HCT116 (cell line): Measurements from ENCODE around the gene CLEC4C. TPM values are rescaled to one million over a fixed set of nuclear protein-coding genes. Genes with fewer than 3 reads are reported as not detected.

Source experiments
- ATAC-seq: fragments of 200-7000 bp; cut with Tn5 transposase; 2 replicates; pipeline ENCODE4 v1.9.1; 2020; ENCODE audit warnings: mild to moderate bottlenecking, moderate library complexity
- BruUV-seq: library from RNA; stranded (reverse); fragments of 400-500 nt; replicated peaks from 2 replicates; lab custom pipeline; 2021; lab: Mats Ljungman, UMichigan
- CTCF ChIA-PET: fragments of 300-600 bp; sonication (Branson Sonifier 250); formaldehyde crosslinking; loops from one replicate; lab custom pipeline; 2021; ENCODE audit warnings: antibody characterized with exemption; lab: Charles Lee
- POLR2A ChIA-PET: fragments of 300-600, 350-600 bp; sonication (Branson Sonifier 250); formaldehyde crosslinking; loops from one replicate; lab custom pipeline; 2021; ENCODE audit warnings: antibody characterized with exemption; lab: Charles Lee
- RAD21 ChIA-PET, 2 experiments: fragments of 300-600 bp; sonication (Branson Sonifier 250); formaldehyde crosslinking; loops; one replicate each; lab custom pipeline; 2023; ENCODE audit warnings: low total read pairs in 2 of 2; ENCODE audit not compliant: uncharacterized antibody in 2 of 2, unreplicated experiment in 2 of 2, low non-redundant PET in 1 of 2; lab: Charles Lee
- DNase-seq: peaks from one replicate; pipeline ENCODE4 v3.0.0-alpha.2; 2010; ENCODE audit warnings: low read depth, low spot score
- H2AFZ ChIP-seq: fragments of 200-600 bp; shearing (Covaris generic), sonication (generic); 2 replicates; pipeline ENCODE4 v1.6.1; 2017; ENCODE audit warnings: low read depth, mixed run types, mixed read lengths, antibody characterized with exemption, low read length; ENCODE audit not compliant: poor library complexity, severe bottlenecking
- H3K27ac ChIP-seq: 2 replicates; pipeline ENCODE4 v1.5.1; 2012; ENCODE audit warnings: low read depth, low read length
- H3K27me3 ChIP-seq: fragments of 200-600 bp; sonication (generic); 2 replicates; pipeline ENCODE4 v1.6.1; 2016; ENCODE audit warnings: mixed run types, low read length, mixed read lengths; ENCODE audit not compliant: insufficient read depth
- H3K36me3 ChIP-seq, 2 experiments: fragments of 200-500 bp in 1 of 2; fragments of 200-600 bp in 1 of 2; sonication (Bioruptor generic) in 1 of 2; sonication (generic) in 1 of 2; 2 replicates each; pipeline versions ENCODE4 v1.5.1 to v1.6.1; 2014 to 2016; ENCODE audit warnings: low read length in 2 of 2, inconsistent platforms in 1 of 2, mixed read lengths in 1 of 2, mixed run types in 1 of 2; ENCODE audit not compliant: insufficient read depth in 2 of 2, control insufficient read depth in 1 of 2
- H3K4me1 ChIP-seq, 2 experiments: fragments of 200-600 bp in 1 of 2; sonication (generic) in 1 of 2; 2 replicates each; pipeline versions ENCODE4 v1.5.1 to v1.6.1; 2012 to 2017; ENCODE audit warnings: low read length in 2 of 2, inconsistent platforms in 1 of 2, mild to moderate bottlenecking in 1 of 2, mixed read lengths in 1 of 2, mixed run types in 1 of 2, moderate library complexity in 1 of 2; ENCODE audit not compliant: insufficient read depth in 2 of 2, control insufficient read depth in 1 of 2
- H3K4me2 ChIP-seq: fragments of 200-600 bp; sonication (generic); 2 replicates; pipeline ENCODE4 v1.6.1; 2017; ENCODE audit warnings: mixed run types, low read length, mixed read lengths
- H3K4me3 ChIP-seq, 2 experiments: fragments of 200-600 bp in 1 of 2; sonication (generic) in 1 of 2; replicated peaks in 1 of 2; 2 replicates each; pipeline ENCODE4 v1.5.1; 2011 to 2016; ENCODE audit warnings: low read length in 2 of 2, control low read depth in 1 of 2, low read depth in 1 of 2, mild to moderate bottlenecking in 1 of 2, mixed read lengths in 1 of 2, mixed run types in 1 of 2
- H3K79me2 ChIP-seq: fragments of 200-600 bp; sonication (generic); 2 replicates; pipeline ENCODE4 v1.6.1; 2017; ENCODE audit warnings: mild to moderate bottlenecking, mixed run types, low read length, moderate library complexity, mixed read lengths; ENCODE audit not compliant: insufficient read depth
- H3K9ac ChIP-seq: fragments of 200-600 bp; sonication (generic); 2 replicates; pipeline ENCODE4 v1.6.1; 2016; ENCODE audit warnings: low read length, mixed read lengths
- H3K9me2 ChIP-seq: fragments of 200-600 bp; sonication (generic), shearing (Covaris generic); 2 replicates; pipeline ENCODE4 v1.6.1; 2017; ENCODE audit warnings: mixed run types, mild to moderate bottlenecking, moderate library complexity; ENCODE audit not compliant: insufficient read depth
- H3K9me3 ChIP-seq, 2 experiments: fragments of 200-500 bp in 1 of 2; fragments of 200-600 bp in 1 of 2; sonication (Bioruptor generic) in 1 of 2; sonication (generic) in 1 of 2; 2 replicates each; pipeline ENCODE4 v1.6.1; 2014 to 2017; ENCODE audit warnings: low read length in 2 of 2, mixed read lengths in 2 of 2, inconsistent platforms in 1 of 2, low read depth in 1 of 2, mild to moderate bottlenecking in 1 of 2, mixed run types in 1 of 2, moderate library complexity in 1 of 2; ENCODE audit not compliant: control insufficient read depth in 1 of 2, insufficient read depth in 1 of 2
- H4K20me1 ChIP-seq: fragments of 200-600 bp; sonication (generic), shearing (Covaris generic); 2 replicates; pipeline ENCODE4 v1.6.1; 2017; ENCODE audit warnings: mixed run types, mild to moderate bottlenecking, moderate library complexity; ENCODE audit not compliant: insufficient read depth
- ATF3 ChIP-seq: IDR thresholded peaks from 2 replicates; pipeline ENCODE4 v1.6.1; 2012
- CEBPB ChIP-seq: IDR thresholded peaks from 2 replicates; pipeline ENCODE4 v1.6.1; 2012; ENCODE audit warnings: low read depth
- ELF1 ChIP-seq: IDR thresholded peaks from 2 replicates; pipeline ENCODE4 v1.6.1; 2012; ENCODE audit warnings: low read depth, borderline replicate concordance
- EZH2 ChIP-seq: fragments of 200-600 bp; sonication (generic); IDR thresholded peaks from 2 replicates; pipeline ENCODE4 v1.6.1; 2017; ENCODE audit warnings: antibody characterized with exemption, mixed run types
- JUND ChIP-seq: IDR thresholded peaks from 2 replicates; pipeline ENCODE4 v1.6.1; 2012
- POLR2A ChIP-seq: IDR thresholded peaks from 2 replicates; pipeline ENCODE4 v1.7.0; 2011; ENCODE audit warnings: borderline replicate concordance; ENCODE audit not compliant: insufficient read depth, insufficient read length; ENCODE audit errors: extremely low read depth
- REST ChIP-seq: IDR thresholded peaks from 2 replicates; pipeline ENCODE4 v1.6.1; 2012; ENCODE audit warnings: low read depth
- SP1 ChIP-seq: IDR thresholded peaks from 2 replicates; pipeline ENCODE4 v1.6.1; 2012; ENCODE audit warnings: low read depth
- YY1 ChIP-seq: IDR thresholded peaks from 2 replicates; pipeline ENCODE4 v1.6.1; 2011; ENCODE audit warnings: low read length, low read depth, moderate library complexity, mild to moderate bottlenecking; ENCODE audit not compliant: insufficient replicate concordance; ENCODE audit errors: extremely low read depth
- ZFX ChIP-seq: fragments of 450-650 bp; IDR thresholded peaks from 2 replicates; pipeline ENCODE4 v1.6.1; 2017
- ZNF274 ChIP-seq: fragments of 200-500 bp; sonication (Bioruptor generic); IDR thresholded peaks from 2 replicates; pipeline ENCODE4 v1.6.1; 2014; ENCODE audit warnings: mild to moderate bottlenecking, low read depth, low read length, inconsistent platforms
- intact Hi-C: fragments of 100-400 bp; cut with micrococcal nuclease; formaldehyde crosslinking; loops from 2 replicates; pipeline ENCODE4 v1.10.0; 2022
- total RNA-seq: library from RNA; stranded (reverse); gene quantifications from one replicate; pipeline ENCODE4 v1.2.1, GENCODE V29; 2021; ENCODE audit not compliant: unreplicated experiment
- TF ChIP-seq, protein P1 (sequence below): IDR thresholded peaks from 2 replicates; pipeline ENCODE4 v1.6.1; 2012

The CLEC4C gene
- total RNA-seq, 1 experiment from 2014 or later = not detected

- Histone ChIP-seq H3K9me2 (no peaks in the 10 kb centered on the region), H3K27ac (no peak overlapping the region), H3K36me3 (no peaks in the 10 kb centered on the region), H3K4me3 (no peak overlapping the region), H3K4me1 (no peaks in the 10 kb centered on the region), H2AFZ (no peak overlapping the region), H4K20me1 (no peaks in the 10 kb centered on the region), H3K79me2 (no peaks in the 10 kb centered on the region), H3K9ac (no peak overlapping the region), H3K27me3 (no peaks in the 10 kb centered on the region), H3K4me2 (no peak overlapping the region), H3K9me3 (no peaks in the 10 kb centered on the region)
- TF ChIP-seq ZNF274 (no peak), REST (no peak), ELF1 (no peak), POLR2A (no peak), YY1 (no peak), JUND (no peak), ZFX (no peak), ATF3 (no peak), EZH2 (no peak), CEBPB (no peak), SP1 (no peak)
- TF ChIP-seq, protein P1, sequence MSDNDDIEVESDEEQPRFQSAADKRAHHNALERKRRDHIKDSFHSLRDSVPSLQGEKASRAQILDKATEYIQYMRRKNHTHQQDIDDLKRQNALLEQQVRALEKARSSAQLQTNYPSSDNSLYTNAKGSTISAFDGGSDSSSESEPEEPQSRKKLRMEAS = no peak
- DNase-seq (no peak), ATAC-seq (no peak)
- ChIA-PET RAD21 (no interaction called here), CTCF (no interaction called here), POLR2A (no interaction called here)
- intact Hi-C loops = no loop called here
- no TSS peak for BruUV-seq
Observed at GRCh38 chr12:7788294-7788660, 41.1 kb upstream of the CLEC4C start.
